ENCODE results near the gene NDUFAF2.

Gene NDUFAF2

GRCh38 chr5:60989790-60990189, 44.8 kb downstream of the NDUFAF2 start:
- no peak overlapping the region for H3K27ac ChIP-seq (ENCODE audit: insufficient read depth in 1 of 2, low read depth in 1 of 2, low read length in 2 of 2, poor library complexity in 1 of 2, severe bottlenecking in 2 of 2)
- peaks cover 0 to 54% (median 31%) of the 10 kb centered on the region in 5 experiments for H3K9me3 ChIP-seq (ENCODE audit: control extremely low read depth in 1 of 5, control insufficient read depth in 4 of 5, insufficient read depth in 2 of 5, low read depth in 1 of 5, low read length in 4 of 5)
- no peak for DNase-seq
- CTCF ChIA-PET = no interaction called here
- POLR2A ChIA-PET = no interaction called here
- peaks cover 0 to 17% (median 5%) of the 10 kb centered on the region in 4 experiments for H3K36me3 ChIP-seq (ENCODE audit: control insufficient read depth in 4 of 4, insufficient read depth in 4 of 4, low read length in 3 of 4)
- H3K4me1 ChIP-seq (ENCODE audit: control extremely low read depth in 1 of 4, control insufficient read depth in 4 of 4, insufficient read depth in 4 of 4, low read length in 3 of 4) = no peaks in the 10 kb centered on the region
- H3K27me3 ChIP-seq (replicated peaks in 2 of 5; ENCODE audit: control insufficient read depth in 4 of 5, insufficient read depth in 5 of 5, low read length in 4 of 5) = no peaks in the 10 kb centered on the region
- no peak overlapping the region for H3K4me3 ChIP-seq (ENCODE audit: control insufficient read depth in 1 of 7, extremely low read depth in 1 of 7, insufficient read depth in 4 of 7, low read depth in 2 of 7, low read length in 6 of 7)
- 100% methylated on average over 2 of the region's 4 CpGs for WGBS (ENCODE audit: insufficient coverage)

GRCh38 chr5:60992871-60993270, 47.9 kb downstream of the NDUFAF2 start:
- H3K27ac ChIP-seq (ENCODE audit: insufficient read depth in 1 of 2, low read depth in 1 of 2, low read length in 2 of 2, poor library complexity in 1 of 2, severe bottlenecking in 2 of 2) = no peak overlapping the region
- no peak overlapping the region for H3K4me3 ChIP-seq (ENCODE audit: control insufficient read depth in 1 of 7, extremely low read depth in 1 of 7, insufficient read depth in 4 of 7, low read depth in 2 of 7, low read length in 6 of 7)
- WGBS (ENCODE audit: insufficient coverage) = 100% methylated on average over 6 of the region's 6 CpGs
- H3K4me1 ChIP-seq (ENCODE audit: control extremely low read depth in 1 of 4, control insufficient read depth in 4 of 4, insufficient read depth in 4 of 4, low read length in 3 of 4) = no peaks in the 10 kb centered on the region
- peaks cover 0 to 17% (median 5%) of the 10 kb centered on the region in 4 experiments for H3K36me3 ChIP-seq (ENCODE audit: control insufficient read depth in 4 of 4, insufficient read depth in 4 of 4, low read length in 3 of 4)
- POLR2A ChIA-PET = no interaction called here
- peaks cover 0 to 41% (median 22%) of the 10 kb centered on the region in 5 experiments for H3K9me3 ChIP-seq (ENCODE audit: control extremely low read depth in 1 of 5, control insufficient read depth in 4 of 5, insufficient read depth in 2 of 5, low read depth in 1 of 5, low read length in 4 of 5)
- DNase-seq = no peak
- CTCF ChIA-PET = no interaction called here
- no peaks in the 10 kb centered on the region for H3K27me3 ChIP-seq (replicated peaks in 2 of 5; ENCODE audit: control insufficient read depth in 4 of 5, insufficient read depth in 5 of 5, low read length in 4 of 5)

- Histone ChIP-seq H3K36me3 (ENCODE audit: control insufficient read depth in 4 of 4, insufficient read depth in 4 of 4, low read length in 3 of 4) (peaks cover 0 to 17% (median 5%) of the 10 kb centered on the region in 4 experiments), H3K27ac (ENCODE audit: insufficient read depth in 1 of 2, low read depth in 1 of 2, low read length in 2 of 2, poor library complexity in 1 of 2, severe bottlenecking in 2 of 2) (no peak overlapping the region), H3K27me3 (replicated peaks in 2 of 5; ENCODE audit: control insufficient read depth in 4 of 5, insufficient read depth in 5 of 5, low read length in 4 of 5) (no peaks in the 10 kb centered on the region), H3K9me3 (ENCODE audit: control extremely low read depth in 1 of 5, control insufficient read depth in 4 of 5, insufficient read depth in 2 of 5, low read depth in 1 of 5, low read length in 4 of 5) (peaks cover 0 to 40% (median 22%) of the 10 kb centered on the region in 5 experiments), H3K4me3 (ENCODE audit: control insufficient read depth in 1 of 7, extremely low read depth in 1 of 7, insufficient read depth in 4 of 7, low read depth in 2 of 7, low read length in 6 of 7) (no peak overlapping the region), H3K4me1 (ENCODE audit: control extremely low read depth in 1 of 4, control insufficient read depth in 4 of 4, insufficient read depth in 4 of 4, low read length in 3 of 4) (no peaks in the 10 kb centered on the region)
- 100% methylated on average over 2 of the region's 2 CpGs for WGBS (ENCODE audit: insufficient coverage)
- ChIA-PET POLR2A (no interaction called here), CTCF (no interaction called here)
- DNase-seq = peak in 2 of 3 donors; percentile 17 to 19
Measured at GRCh38 chr5:60993425-60993824, 48.4 kb downstream of the NDUFAF2 start.

GRCh38 chr5:60993875-60994571, 49.0 kb downstream of the NDUFAF2 start:
- CTCF ChIA-PET = no interaction called here
- WGBS (ENCODE audit: insufficient coverage) = 87% methylated on average over 11 of the region's 11 CpGs

GRCh38 chr5:60996368-60996767, 51.4 kb downstream of the NDUFAF2 start:
- H3K36me3 ChIP-seq (ENCODE audit: control insufficient read depth in 4 of 4, insufficient read depth in 4 of 4, low read length in 3 of 4) = peaks cover 0 to 17% (median 5%) of the 10 kb centered on the region in 4 experiments
- no peak for DNase-seq
- ChIA-PET CTCF (interaction anchor here (0.6 to 0.9 kb wide), 2 partner anchors 34 to 37 kb away, joined by 3 read pairs; no protein-coding TSS in a partner anchor), POLR2A (no interaction called here)
- H3K4me3 ChIP-seq (ENCODE audit: control insufficient read depth in 1 of 7, extremely low read depth in 1 of 7, insufficient read depth in 4 of 7, low read depth in 2 of 7, low read length in 6 of 7) = no peak overlapping the region
- H3K9me3 ChIP-seq (ENCODE audit: control extremely low read depth in 1 of 5, control insufficient read depth in 4 of 5, insufficient read depth in 2 of 5, low read depth in 1 of 5, low read length in 4 of 5) = peaks cover 0 to 33% (median 18%) of the 10 kb centered on the region in 5 experiments
- no peaks in the 10 kb centered on the region for H3K4me1 ChIP-seq (ENCODE audit: control extremely low read depth in 1 of 4, control insufficient read depth in 4 of 4, insufficient read depth in 4 of 4, low read length in 3 of 4)
- WGBS (ENCODE audit: insufficient coverage) = 94% methylated on average over 2 of the region's 3 CpGs
- H3K27ac ChIP-seq (ENCODE audit: insufficient read depth in 1 of 2, low read depth in 1 of 2, low read length in 2 of 2, poor library complexity in 1 of 2, severe bottlenecking in 2 of 2) = no peak overlapping the region
- H3K27me3 ChIP-seq (replicated peaks in 2 of 5; ENCODE audit: control insufficient read depth in 4 of 5, insufficient read depth in 5 of 5, low read length in 4 of 5) = no peaks in the 10 kb centered on the region

More at GRCh38 chr5:60993875-60994571, 49.0 kb downstream of the NDUFAF2 start:
- no peak overlapping the region for H3K4me3 ChIP-seq (ENCODE audit: control insufficient read depth in 1 of 7, extremely low read depth in 1 of 7, insufficient read depth in 4 of 7, low read depth in 2 of 7, low read length in 6 of 7)
- peaks cover 0 to 40% (median 22%) of the 10 kb centered on the region in 5 experiments for H3K9me3 ChIP-seq (ENCODE audit: control extremely low read depth in 1 of 5, control insufficient read depth in 4 of 5, insufficient read depth in 2 of 5, low read depth in 1 of 5, low read length in 4 of 5)
- no peak for DNase-seq
- no peaks in the 10 kb centered on the region for H3K4me1 ChIP-seq (ENCODE audit: control extremely low read depth in 1 of 4, control insufficient read depth in 4 of 4, insufficient read depth in 4 of 4, low read length in 3 of 4)
- POLR2A ChIA-PET = no interaction called here
- peaks cover 0 to 17% (median 5%) of the 10 kb centered on the region in 4 experiments for H3K36me3 ChIP-seq (ENCODE audit: control insufficient read depth in 4 of 4, insufficient read depth in 4 of 4, low read length in 3 of 4)
- H3K27me3 ChIP-seq (replicated peaks in 2 of 5; ENCODE audit: control insufficient read depth in 4 of 5, insufficient read depth in 5 of 5, low read length in 4 of 5) = no peaks in the 10 kb centered on the region
- H3K27ac ChIP-seq (ENCODE audit: insufficient read depth in 1 of 2, low read depth in 1 of 2, low read length in 2 of 2, poor library complexity in 1 of 2, severe bottlenecking in 2 of 2) = no peak overlapping the region

GRCh38 chr5:60997721-60998120, 52.7 kb downstream of the NDUFAF2 start:
- no CpG with 5 or more reads among the region's 1 CpG for WGBS (ENCODE audit: insufficient coverage)
- H3K27me3 ChIP-seq (replicated peaks in 2 of 5; ENCODE audit: control insufficient read depth in 4 of 5, insufficient read depth in 5 of 5, low read length in 4 of 5) = no peaks in the 10 kb centered on the region
- H3K4me3 ChIP-seq (ENCODE audit: control insufficient read depth in 1 of 7, extremely low read depth in 1 of 7, insufficient read depth in 4 of 7, low read depth in 2 of 7, low read length in 6 of 7) = no peak overlapping the region
- DNase-seq = no peak
- H3K27ac ChIP-seq (ENCODE audit: insufficient read depth in 1 of 2, low read depth in 1 of 2, low read length in 2 of 2, poor library complexity in 1 of 2, severe bottlenecking in 2 of 2) = no peak overlapping the region
- H3K9me3 ChIP-seq (ENCODE audit: control extremely low read depth in 1 of 5, control insufficient read depth in 4 of 5, insufficient read depth in 2 of 5, low read depth in 1 of 5, low read length in 4 of 5) = peaks cover 0 to 20% (median 18%) of the 10 kb centered on the region in 5 experiments
- peaks cover 0 to 16% (median 5%) of the 10 kb centered on the region in 4 experiments for H3K36me3 ChIP-seq (ENCODE audit: control insufficient read depth in 4 of 4, insufficient read depth in 4 of 4, low read length in 3 of 4)
- CTCF ChIA-PET = interaction anchor here (0.7 kb wide), 1 partner anchor 14 kb away, joined by 3 read pairs; no protein-coding TSS in a partner anchor
- POLR2A ChIA-PET = no interaction called here
- no peaks in the 10 kb centered on the region for H3K4me1 ChIP-seq (ENCODE audit: control extremely low read depth in 1 of 4, control insufficient read depth in 4 of 4, insufficient read depth in 4 of 4, low read length in 3 of 4)

- no peaks in the 10 kb centered on the region for H3K27me3 ChIP-seq (replicated peaks in 2 of 5; ENCODE audit: control insufficient read depth in 4 of 5, insufficient read depth in 5 of 5, low read length in 4 of 5)
- H3K4me3 ChIP-seq (ENCODE audit: control insufficient read depth in 1 of 7, extremely low read depth in 1 of 7, insufficient read depth in 4 of 7, low read depth in 2 of 7, low read length in 6 of 7) = no peak overlapping the region
- no peak overlapping the region for H3K27ac ChIP-seq (ENCODE audit: insufficient read depth in 1 of 2, low read depth in 1 of 2, low read length in 2 of 2, poor library complexity in 1 of 2, severe bottlenecking in 2 of 2)
- CTCF ChIA-PET = interaction anchor here (1.5 kb wide), 1 partner anchor 10 kb away, joined by 5 read pairs; no protein-coding TSS in a partner anchor
- H3K36me3 ChIP-seq (ENCODE audit: control insufficient read depth in 4 of 4, insufficient read depth in 4 of 4, low read length in 3 of 4) = no peaks in the 10 kb centered on the region
- no peak for DNase-seq
- H3K4me1 ChIP-seq (ENCODE audit: control extremely low read depth in 1 of 4, control insufficient read depth in 4 of 4, insufficient read depth in 4 of 4, low read length in 3 of 4) = no peaks in the 10 kb centered on the region
- H3K9me3 ChIP-seq (ENCODE audit: control extremely low read depth in 1 of 5, control insufficient read depth in 4 of 5, insufficient read depth in 2 of 5, low read depth in 1 of 5, low read length in 4 of 5) = no peaks in the 10 kb centered on the region
- POLR2A ChIA-PET = no interaction called here
Measured at GRCh38 chr5:61000887-61001286, 55.9 kb downstream of the NDUFAF2 start.

Measured in common myeloid progenitor, CD34-positive (primary cell).